Neural progenitor cell (in vitro differentiated cells): ENCODE data around the gene KRTAP1-4. TPM values are rescaled to one million over a fixed set of nuclear protein-coding genes. Genes with fewer than 3 reads are reported as not detected.
A peak's percentile ranks its signal among the peaks of the same experiment; 100 is the strongest.
"Not testable (repeated sequence)": the region's sequence is repeated elsewhere in the genome, so short reads cannot be mapped to it uniquely, and the experiment has no call there.

Source experiments
- DNase-seq: peaks from one replicate; pipeline ENCODE4 v3.0.0-alpha.2; 2016; ENCODE audit warnings: low spot score
- H2AFZ ChIP-seq: fragments of 200-600 bp; sonication (generic); replicated peaks from 2 replicates; pipeline ENCODE4 v1.6.1; 2016; ENCODE audit warnings: antibody characterized with exemption
- H3F3A ChIP-seq: fragments of 200-600 bp; sonication (generic); 2 replicates; pipeline ENCODE4 v1.6.1; 2016; ENCODE audit warnings: antibody characterized with exemption, low read depth
- H3K27ac ChIP-seq: fragments of 200-600 bp; sonication (generic); 2 replicates; pipeline ENCODE4 v1.5.1; 2016; ENCODE audit warnings: mild to moderate bottlenecking
- H3K27me3 ChIP-seq: fragments of 200-600 bp; sonication (generic); 2 replicates; pipeline ENCODE4 v1.6.1; 2016; ENCODE audit warnings: mild to moderate bottlenecking, moderate library complexity
- H3K36me3 ChIP-seq: fragments of 200-600 bp; sonication (generic); 2 replicates; pipeline ENCODE4 v1.5.1; 2016
- H3K4me1 ChIP-seq: fragments of 200-600 bp; sonication (generic); 2 replicates; pipeline ENCODE4 v1.6.1; 2016; ENCODE audit warnings: mixed run types
- H3K4me2 ChIP-seq: fragments of 200-600 bp; sonication (generic); 2 replicates; pipeline ENCODE4 v1.6.1; 2016
- H3K4me3 ChIP-seq: fragments of 200-600 bp; sonication (generic); 2 replicates; pipeline ENCODE4 v1.5.1; 2016
- H3K79me2 ChIP-seq: fragments of 200-600 bp; sonication (generic); 2 replicates; pipeline ENCODE4 v1.6.1; 2016; ENCODE audit warnings: low read depth
- H3K9ac ChIP-seq: fragments of 200-600 bp; sonication (generic); 2 replicates; pipeline ENCODE4 v1.6.1; 2016
- H3K9me3 ChIP-seq: fragments of 200-600 bp; sonication (generic); 2 replicates; pipeline ENCODE4 v1.5.1; 2016; ENCODE audit warnings: low read depth
- H4K20me1 ChIP-seq: fragments of 200-600 bp; sonication (generic); 2 replicates; pipeline ENCODE4 v1.6.1; 2016; ENCODE audit warnings: low read depth
- H3K27ac Mint-ChIP-seq: 3 replicates; pipeline ENCODE4 v1.8.0; 2021; ENCODE audit warnings: mixed read lengths
- H3K27me3 Mint-ChIP-seq: 2 replicates; pipeline ENCODE4 v1.8.0; 2022; ENCODE audit warnings: low read depth, mild to moderate bottlenecking, inconsistent platforms, moderate library complexity, mixed read lengths; ENCODE audit not compliant: insufficient read depth
- H3K36me3 Mint-ChIP-seq: 3 replicates; pipeline ENCODE4 v1.8.0; 2021; ENCODE audit warnings: mixed read lengths
- H3K4me1 Mint-ChIP-seq: 3 replicates; pipeline ENCODE4 v1.8.0; 2021; ENCODE audit warnings: mixed read lengths
- H3K4me3 Mint-ChIP-seq: 3 replicates; pipeline ENCODE4 v1.8.0; 2021; ENCODE audit warnings: mild to moderate bottlenecking, moderate library complexity, mixed read lengths
- H3K9me3 Mint-ChIP-seq: 3 replicates; pipeline ENCODE4 v1.8.0; 2020; ENCODE audit warnings: mixed read lengths
- CTCF ChIP-seq: fragments of 200-600 bp; sonication (generic); IDR thresholded peaks from 2 replicates; pipeline ENCODE4 v1.5.1; 2017; ENCODE audit warnings: antibody characterized with exemption, mild to moderate bottlenecking
- EZH2 ChIP-seq: fragments of 200-600 bp; sonication (generic); IDR thresholded peaks from 2 replicates; pipeline ENCODE4 v1.6.1; 2017; ENCODE audit warnings: antibody characterized with exemption, mild to moderate bottlenecking, moderate library complexity
- EZH2phosphoT487 ChIP-seq: fragments of 200-600 bp; sonication (generic); IDR thresholded peaks from 2 replicates; pipeline ENCODE4 v1.6.1; 2017; ENCODE audit warnings: antibody characterized with exemption
- total RNA-seq: library from RNA; depleted of rRNA; stranded (reverse); fragments of >200 nt; gene quantifications from 2 replicates; pipeline ENCODE4 v1.2.3, GENCODE V29; 2015; ENCODE audit warnings: low replicate concordance

The KRTAP1-4 gene
- total RNA-seq, 1 donor from 2014 or later: not detected

DNA sequence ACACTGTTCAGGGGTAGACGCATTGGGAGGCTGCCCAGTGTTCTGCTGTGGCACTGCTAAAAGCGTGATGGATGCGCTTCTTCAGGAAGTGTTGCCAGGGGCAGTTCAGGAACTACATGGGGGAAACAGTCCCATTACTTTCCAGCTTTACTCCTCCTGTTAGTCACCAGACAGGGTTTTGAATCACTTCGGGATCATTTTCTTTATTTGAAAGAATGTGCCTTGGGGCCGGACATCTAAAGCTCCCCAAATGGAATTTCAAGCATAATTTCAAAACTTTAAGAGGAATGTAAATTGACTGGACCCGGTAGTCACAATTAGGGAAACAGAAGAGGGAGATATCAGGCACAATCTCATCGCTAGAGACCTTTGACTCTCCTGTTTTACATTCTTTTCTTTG, 18.4 kb upstream of the KRTAP1-4 start:
- Histone ChIP-seq H3K79me2 (no peaks in the 10 kb centered on the region), H3K9me3 (no peaks in the 10 kb centered on the region), H3K4me3 (no peak overlapping the region), H3K9ac (no peak overlapping the region), H3K36me3 (no peaks in the 10 kb centered on the region), H3K27me3 (no peaks in the 10 kb centered on the region), H3K4me1 (no peaks in the 10 kb centered on the region), H3K27ac (no peak overlapping the region), H2AFZ (no peak overlapping the region), H3K4me2 (no peak overlapping the region), H3F3A (no peaks in the 10 kb centered on the region), H4K20me1 (no peaks in the 10 kb centered on the region)
- Mint-ChIP-seq H3K9me3 (no peaks in the 10 kb centered on the region), H3K27ac (no peak overlapping the region), H3K4me3 (no peak overlapping the region), H3K27me3 (peaks cover 2% of the 10 kb centered on the region), H3K36me3 (no peaks in the 10 kb centered on the region), H3K4me1 (peaks cover 5% of the 10 kb centered on the region)
- TF ChIP-seq EZH2phosphoT487: no peak
- TF ChIP-seq EZH2: no peak
- no peak for TF ChIP-seq CTCF
- no peak for DNase-seq

DNA sequence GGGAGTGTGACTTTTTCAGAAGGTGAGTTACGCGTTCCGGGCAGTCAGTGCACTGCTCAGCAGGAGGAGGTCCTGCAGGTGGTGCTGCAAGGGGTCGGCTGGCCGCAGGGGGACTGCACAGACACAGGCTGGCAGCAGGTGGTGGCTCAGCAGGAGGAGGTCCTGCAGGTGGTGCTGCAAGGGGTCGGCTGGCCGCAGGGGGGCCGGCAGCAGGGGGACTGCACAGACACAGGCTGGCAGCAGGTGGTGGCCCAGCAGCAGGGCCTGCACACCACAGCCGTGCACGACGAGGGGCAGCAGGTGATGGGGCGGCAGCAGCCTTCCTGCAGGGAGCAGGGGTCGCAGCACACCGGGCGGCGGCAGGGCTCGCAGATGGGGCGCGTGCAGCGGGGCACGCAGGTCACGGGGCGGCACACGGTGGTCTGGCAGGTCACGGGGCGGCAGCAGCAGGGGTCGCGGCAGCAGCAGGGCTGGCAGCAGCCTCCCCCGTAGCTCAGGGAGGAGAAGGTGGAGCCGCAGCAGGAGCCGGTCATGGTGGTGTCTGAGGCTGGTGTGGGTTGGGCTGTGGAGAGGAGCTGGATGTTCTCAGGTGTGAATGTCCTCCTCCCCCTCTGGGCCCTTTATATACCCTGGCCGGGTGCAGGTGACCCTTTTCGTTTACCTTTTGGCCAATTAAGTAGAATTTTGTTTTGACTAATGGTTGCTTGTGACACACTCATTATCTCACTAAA, 16.9 kb upstream of the KRTAP1-4 start, which contains the start of gene KRTAP2-1:
KRTAP2-1 (minus strand) TSS at position 582 of the 731 bp plus-strand sequence; CDS start at position 533, 49 bp downstream.
- not testable (repeated sequence) for H3K4me1 ChIP-seq, H3K4me3 Mint-ChIP-seq, H3K9me3 Mint-ChIP-seq, H3K4me3 ChIP-seq, H3K27me3 ChIP-seq, DNase-seq, H2AFZ ChIP-seq, H3K27me3 Mint-ChIP-seq, H3K27ac ChIP-seq, H3K79me2 ChIP-seq, H3K9me3 ChIP-seq, H3K36me3 ChIP-seq, H3K36me3 Mint-ChIP-seq, H3F3A ChIP-seq, H4K20me1 ChIP-seq, H3K4me1 Mint-ChIP-seq, H3K9ac ChIP-seq, H3K4me2 ChIP-seq
- H3K27ac Mint-ChIP-seq: peak within 1 kb of the TSS; percentile 72

GRCh38 chr17:41042953-41043352, 13.0 kb upstream of the KRTAP1-4 start:
- TF ChIP-seq EZH2phosphoT487 (no peak), CTCF (no peak), EZH2 (no peak)
- H4K20me1 ChIP-seq: no peaks in the 10 kb centered on the region
- no peaks in the 10 kb centered on the region for H3K9me3 ChIP-seq
- no peaks in the 10 kb centered on the region for H3K36me3 ChIP-seq
- no peak overlapping the region for H3K4me3 Mint-ChIP-seq
- no peaks in the 10 kb centered on the region for H3K27me3 ChIP-seq
- no peak overlapping the region for H3K4me3 ChIP-seq
- no peaks in the 10 kb centered on the region for H3F3A ChIP-seq
- H3K79me2 ChIP-seq: no peaks in the 10 kb centered on the region
- H2AFZ ChIP-seq: no peak overlapping the region
- DNase-seq: no peak
- H3K4me2 ChIP-seq: no peak overlapping the region
- no peaks in the 10 kb centered on the region for H3K4me1 Mint-ChIP-seq
- H3K27ac ChIP-seq: no peak overlapping the region
- H3K9me3 Mint-ChIP-seq: no peaks in the 10 kb centered on the region
- H3K9ac ChIP-seq: no peak overlapping the region
- H3K27ac Mint-ChIP-seq: no peak overlapping the region
- H3K4me1 ChIP-seq: no peaks in the 10 kb centered on the region
- H3K27me3 Mint-ChIP-seq: peaks cover 4% of the 10 kb centered on the region
- H3K36me3 Mint-ChIP-seq: no peaks in the 10 kb centered on the region

DNA sequence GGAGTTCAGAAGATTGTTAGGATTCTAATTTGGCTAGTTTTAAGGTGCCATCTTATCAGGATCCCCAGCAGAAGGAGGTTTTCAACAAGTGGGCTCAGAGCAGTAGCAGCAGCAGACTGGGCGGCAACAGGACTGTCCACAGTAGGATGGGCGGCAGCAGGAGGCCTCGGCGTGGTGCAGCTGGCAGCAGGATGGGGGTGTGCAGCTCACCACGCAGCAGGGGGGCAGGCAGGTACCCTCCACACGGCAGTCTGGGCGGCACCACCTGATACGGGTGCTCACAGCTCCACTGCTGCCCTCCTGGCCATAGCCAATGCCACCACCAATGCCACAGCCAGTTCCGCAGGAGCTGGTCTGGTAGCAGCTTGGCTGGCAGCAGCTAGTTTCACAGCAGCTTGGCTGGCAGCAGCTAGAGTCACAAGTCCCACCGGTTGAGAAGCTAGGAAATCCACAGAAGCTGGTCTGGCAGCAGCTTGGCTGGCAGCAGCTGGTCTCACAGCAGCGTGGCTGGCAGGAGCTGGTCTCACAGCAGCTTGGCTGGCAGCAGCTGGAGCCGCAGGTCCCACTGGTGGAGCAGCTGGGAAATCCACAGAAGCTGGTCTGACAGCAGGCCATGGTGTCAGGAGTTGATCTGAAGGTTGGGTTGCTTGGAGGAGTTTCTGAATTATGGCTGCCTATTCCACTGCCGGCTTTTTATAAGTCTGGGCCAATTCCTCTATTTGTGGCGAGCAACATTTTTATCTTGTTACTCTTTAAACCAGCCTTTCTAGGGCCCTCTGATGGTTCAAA, 11.0 kb upstream of the KRTAP1-4 start, which contains the start of gene KRTAP1-1:
KRTAP1-1 (minus strand) TSS at position 668 of the 789 bp plus-strand sequence; CDS start at position 615, 53 bp downstream.
- H2AFZ ChIP-seq, H3K4me3 ChIP-seq, H3K4me1 Mint-ChIP-seq, H3K4me2 ChIP-seq, H3K9ac ChIP-seq, H3K79me2 ChIP-seq, H3K36me3 ChIP-seq, H3K27me3 Mint-ChIP-seq, H3K9me3 ChIP-seq, H3K27me3 ChIP-seq, H3K4me3 Mint-ChIP-seq, DNase-seq, H3K9me3 Mint-ChIP-seq, H3K36me3 Mint-ChIP-seq, H3K27ac ChIP-seq, H4K20me1 ChIP-seq, H3F3A ChIP-seq, H3K27ac Mint-ChIP-seq, H3K4me1 ChIP-seq: not testable (repeated sequence)
